Ishikawa (cell line): ENCODE measurements around the gene LHFPL2.

ENCODE experiments used
- CEBPB ChIP-seq: IDR thresholded peaks from 2 replicates; pipeline ENCODE4 v1.6.1; 2012
- CREB1 ChIP-seq: IDR thresholded peaks from 2 replicates; pipeline ENCODE4 v1.6.1; 2012; ENCODE audit warnings: low read depth
- EGR1 ChIP-seq: IDR thresholded peaks from 2 replicates; pipeline ENCODE4 v1.6.1; 2012
- EP300 ChIP-seq: IDR thresholded peaks from 2 replicates; pipeline ENCODE4 v1.6.1; 2012; ENCODE audit warnings: borderline replicate concordance
- FOXM1 ChIP-seq: IDR thresholded peaks from 2 replicates; pipeline ENCODE4 v1.6.1; 2012; ENCODE audit warnings: low read depth, borderline replicate concordance
- RAD21 ChIP-seq: IDR thresholded peaks from 2 replicates; pipeline ENCODE4 v1.6.1; 2012; ENCODE audit warnings: low read depth
- REST ChIP-seq: IDR thresholded peaks from 2 replicates; pipeline ENCODE4 v1.6.1; 2012; ENCODE audit warnings: low read depth, mild to moderate bottlenecking
- TAF1 ChIP-seq: IDR thresholded peaks from 2 replicates; pipeline ENCODE4 v1.6.1; 2012; ENCODE audit warnings: low read depth, mild to moderate bottlenecking
- TEAD4 ChIP-seq: IDR thresholded peaks from 2 replicates; pipeline ENCODE4 v1.6.1; 2012
- USF1 ChIP-seq: IDR thresholded peaks from 2 replicates; pipeline ENCODE4 v1.6.1; 2012

GRCh38 chr5:78595458-78595921, 53.1 kb downstream of the LHFPL2 start:
- TF ChIP-seq REST (no peak), USF1 (no peak), RAD21 (no peak), CREB1 (no peak), EP300 (no peak), TEAD4 (no peak), TAF1 (no peak), CEBPB (no peak), FOXM1 (no peak), EGR1 (no peak)
